HepG2 (cell line): ENCODE measurements around the gene MS4A13. TPM values are rescaled to one million over a fixed set of nuclear protein-coding genes. Genes with fewer than 3 reads are reported as not detected.

Experiments
- ATAC-seq: fragments of 200-7000 bp; cut with Tn5 transposase; 3 replicates; pipeline ENCODE4 v1.9.1; 2020; ENCODE audit warnings: mild to moderate bottlenecking, moderate library complexity
- BruUV-seq: library from RNA; stranded (reverse); fragments of 400-500 nt; replicated peaks from 2 replicates; lab custom pipeline; 2021; lab: Mats Ljungman, UMichigan
- CTCF ChIA-PET: fragments of 300-600 bp; formaldehyde crosslinking; extraction: SDS; loops from one replicate; lab custom pipeline; 2021; ENCODE audit warnings: low total read pairs, inconsistent platforms, low intra/inter-chr PET ratio; lab: Yijun Ruan, JAX
- POLR2A ChIA-PET: fragments of 350-600 bp; sonication (Branson Sonifier 250); formaldehyde crosslinking; loops from one replicate; lab custom pipeline; 2020; ENCODE audit warnings: antibody characterized with exemption, inconsistent platforms; lab: Yijun Ruan, JAX
- DNase-seq: peaks from one replicate; pipeline ENCODE4 v3.0.0-alpha.2; 2015; ENCODE audit warnings: low spot score
- FAIRE-seq: peaks from 3 replicates; lab custom pipeline; 2011; peaks lifted over from hg19 to GRCh38; lab: Jason Lieb, UNC
- H2AFZ ChIP-seq: one replicate; pipeline ENCODE4 v1.6.1; 2011; ENCODE audit warnings: low read length, inconsistent platforms
- H3K27ac ChIP-seq: fragments of 300-600 bp; 3 replicates; pipeline ENCODE4 v1.8.0; 2011; ENCODE audit warnings: mixed run types, mild to moderate bottlenecking, mixed read lengths, low read length, inconsistent platforms; ENCODE audit not compliant: insufficient read depth; ENCODE audit errors: extremely low read length
- H3K27me3 ChIP-seq, 2 experiments: fragments of 200-600 bp in 1 of 2; 2 replicates in 1 of 2; 3 replicates in 1 of 2; pipeline versions ENCODE4 v1.6.0 to v1.8.0; 2011; ENCODE audit warnings: low read length in 2 of 2, mild to moderate bottlenecking in 2 of 2, moderate library complexity in 2 of 2, inconsistent platforms in 1 of 2; ENCODE audit not compliant: insufficient read depth in 2 of 2, control insufficient read depth in 1 of 2
- H3K36me3 ChIP-seq, 2 experiments: fragments of 200-600 bp in 1 of 2; replicated peaks in 1 of 2; 2 replicates in 1 of 2; 3 replicates in 1 of 2; pipeline versions ENCODE4 v1.5.1 to v1.8.0; 2011; ENCODE audit warnings: low read length in 2 of 2, inconsistent platforms in 1 of 2; ENCODE audit not compliant: insufficient read depth in 2 of 2, control insufficient read depth in 1 of 2
- H3K4me1 ChIP-seq: 2 replicates; pipeline ENCODE4 v1.5.1; 2012; ENCODE audit warnings: low read length, inconsistent platforms; ENCODE audit not compliant: insufficient read depth
- H3K4me2 ChIP-seq: 2 replicates; pipeline ENCODE4 v1.6.0; 2011; ENCODE audit warnings: low read depth, low read length, inconsistent platforms
- H3K4me3 ChIP-seq, 3 experiments: fragments of 200-600 bp in 1 of 3; sonication (generic), shearing (Covaris generic) in 1 of 3; replicated peaks in 1 of 3; 2 replicates each; pipeline ENCODE4 v1.5.1; 2011 to 2016; ENCODE audit warnings: low read length in 3 of 3, inconsistent platforms in 2 of 3, low read depth in 2 of 3, mild to moderate bottlenecking in 2 of 3, control low read depth in 1 of 3, mixed read lengths in 1 of 3; ENCODE audit not compliant: insufficient read depth in 1 of 3
- H3K79me2 ChIP-seq: one replicate; pipeline ENCODE4 v1.6.1; 2011; ENCODE audit warnings: low read length, inconsistent platforms; ENCODE audit not compliant: insufficient read depth
- H3K9ac ChIP-seq: 2 replicates; pipeline ENCODE4 v1.6.0; 2011; ENCODE audit warnings: mild to moderate bottlenecking, low read depth, low read length, inconsistent platforms; ENCODE audit not compliant: insufficient read depth
- H3K9me3 ChIP-seq: 2 replicates; pipeline ENCODE4 v1.5.1; 2012; ENCODE audit warnings: mild to moderate bottlenecking, low read length
- H4K20me1 ChIP-seq: 2 replicates; pipeline ENCODE4 v1.6.0; 2011; ENCODE audit warnings: inconsistent platforms, mild to moderate bottlenecking, low read length, moderate library complexity; ENCODE audit not compliant: insufficient read depth
- HOXA7 ChIP-seq: sonication (generic); formaldehyde crosslinking; IDR thresholded peaks from 2 replicates; pipeline ENCODE4 v1.8.1; 2022; ENCODE audit warnings: mild to moderate bottlenecking, missing genetic modification reagents, moderate library complexity
- KLF15 ChIP-seq: sonication (generic); formaldehyde crosslinking; IDR thresholded peaks from 2 replicates; pipeline ENCODE4 v1.8.1; 2023; ENCODE audit warnings: borderline replicate concordance, mild to moderate bottlenecking, inconsistent platforms, missing genetic modification reagents, mixed read lengths
- KMT2B ChIP-seq: IDR thresholded peaks from 2 replicates; pipeline ENCODE4 v1.6.1; 2016; ENCODE audit warnings: missing genetic modification reagents, missing compliant biosample characterization
- LCORL ChIP-seq, 2 experiments: fragments of 450-650 bp in 1 of 2; sonication (generic) in 1 of 2; formaldehyde crosslinking in 1 of 2; IDR thresholded peaks; 2 replicates each; pipeline versions ENCODE4 v1.5.0 to v1.6.1; 2017 to 2020; ENCODE audit warnings: antibody characterized with exemption in 1 of 2, missing genetic modification reagents in 1 of 2
- MATR3 ChIP-seq: sonication (generic); formaldehyde crosslinking; IDR thresholded peaks from 2 replicates; pipeline ENCODE4 v1.4.0; 2020; ENCODE audit warnings: missing genetic modification reagents
- MEF2D ChIP-seq: sonication (generic); formaldehyde crosslinking; IDR thresholded peaks from 2 replicates; pipeline ENCODE4 v1.5.1; 2020; ENCODE audit warnings: mild to moderate bottlenecking, missing genetic modification reagents
- ONECUT2 ChIP-seq: sonication (generic); formaldehyde crosslinking; IDR thresholded peaks from 2 replicates; pipeline ENCODE4 v1.4.0; 2020; ENCODE audit warnings: missing genetic modification reagents
- PBX3 ChIP-seq: sonication (generic); formaldehyde crosslinking; IDR thresholded peaks from 2 replicates; pipeline ENCODE4 v1.8.1; 2023; ENCODE audit warnings: missing genetic modification reagents, inconsistent platforms, borderline replicate concordance
- SPEN ChIP-seq: sonication (generic); formaldehyde crosslinking; IDR thresholded peaks from 2 replicates; pipeline ENCODE4 v1.5.1; 2020; ENCODE audit warnings: low read depth, mild to moderate bottlenecking, missing genetic modification reagents
- ZKSCAN8 ChIP-seq: IDR thresholded peaks from 2 replicates; pipeline ENCODE4 v1.6.1; 2016; ENCODE audit warnings: borderline replicate concordance, missing genetic modification reagents, missing compliant biosample characterization
- ZNF691 ChIP-seq: sonication (generic); formaldehyde crosslinking; IDR thresholded peaks from 2 replicates; pipeline ENCODE4 v1.4.0; 2020; ENCODE audit warnings: missing genetic modification reagents, low read depth, mild to moderate bottlenecking, borderline replicate concordance
- WGBS: methylation state at CpG from one replicate; pipeline ENCODE4 v1.1.6; 2017; ENCODE audit warnings: low lambda C conversion rate; 5-methylcytosine and 5-hydroxymethylcytosine counted together
- in situ Hi-C: cut with HindIII; loops from 2 replicates; pipeline ENCODE4 v1.10.0; 2017; ENCODE audit warnings: low pct_unique_long_range_greater_than_20kb; ENCODE audit not compliant: extremely low pct_ligation_motif_present
- intact Hi-C: fragments of 100-400 bp; cut with micrococcal nuclease; formaldehyde crosslinking; loops from one replicate; pipeline ENCODE4 v1.10.0; 2022; ENCODE audit not compliant: unreplicated experiment
- polyA plus RNA-seq, 8 experiments: library from polyadenylated mRNA; depleted of rRNA in 3 of 8; stranded (reverse) in 7 of 8; unstranded in 1 of 8; fragments of >200 nt; fragmentation: Illumina TruSeq in 4 of 8; extraction: Trizol in 4 of 8; gene quantifications; 2 replicates each; pipeline versions ENCODE4 v1.2.1 to v1.2.3, GENCODE V29; 2011 to 2016; ENCODE audit warnings: low read depth in 4 of 8, missing spikeins in 1 of 8, mixed read lengths in 1 of 8; ENCODE audit not compliant: insufficient read depth in 1 of 8
- total RNA-seq, 5 experiments: library from RNA; depleted of rRNA; stranded (reverse); fragments of >200 nt; fragmentation: Illumina TruSeq; extraction: Trizol; gene quantifications; 2 replicates each; pipeline ENCODE4 v1.2.3, GENCODE V29; 2016; ENCODE audit warnings: low read depth in 1 of 5
- TF ChIP-seq, protein P1 (sequence below): sonication (generic); formaldehyde crosslinking; IDR thresholded peaks from 2 replicates; pipeline ENCODE4 v1.5.1; 2020; ENCODE audit warnings: mild to moderate bottlenecking, missing genetic modification reagents, moderate library complexity
- TF ChIP-seq, protein P2 (sequence below): IDR thresholded peaks from 2 replicates; pipeline ENCODE4 v1.6.1; 2016; ENCODE audit warnings: mild to moderate bottlenecking

The MS4A13 gene
- total and polyA plus RNA-seq, 2 of the 13 experiments (the other 11 are each of a cell fraction or from before 2014, with no cell fraction given): not detected

DNA sequence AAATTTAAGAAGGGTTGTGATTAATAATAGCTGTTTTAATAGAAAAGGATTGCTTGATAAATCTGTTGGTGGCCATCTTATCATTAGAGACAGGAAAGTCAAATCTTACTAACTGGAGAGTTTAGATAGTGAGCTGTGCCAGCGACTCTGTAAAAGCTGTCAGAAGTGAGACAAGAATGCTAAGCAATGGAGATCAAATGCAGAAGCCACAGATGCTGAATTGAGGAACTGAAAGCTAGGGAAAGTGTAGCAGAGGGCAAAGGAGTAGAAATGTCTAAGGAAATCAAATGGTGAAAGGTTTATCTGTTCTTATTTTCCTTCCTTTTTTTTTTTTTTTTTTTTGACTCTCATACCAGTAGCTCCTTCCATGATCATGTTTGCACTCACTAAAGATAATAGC is 13.7 kb downstream of the MS4A13 start:
- H3K4me3 ChIP-seq: no peak overlapping the region
- H3K36me3 ChIP-seq: no peaks in the 10 kb centered on the region
- no peak for FAIRE-seq
- POLR2A ChIA-PET: no interaction called here
- no peaks in the 10 kb centered on the region for H3K79me2 ChIP-seq
- TF ChIP-seq LCORL (IDR thresholded peaks at IDR 0.05): no peak
- TF ChIP-seq LCORL (CRISPR knock-in tag; IDR thresholded peaks at IDR 0.05): no peak
- TF ChIP-seq, protein P1, sequence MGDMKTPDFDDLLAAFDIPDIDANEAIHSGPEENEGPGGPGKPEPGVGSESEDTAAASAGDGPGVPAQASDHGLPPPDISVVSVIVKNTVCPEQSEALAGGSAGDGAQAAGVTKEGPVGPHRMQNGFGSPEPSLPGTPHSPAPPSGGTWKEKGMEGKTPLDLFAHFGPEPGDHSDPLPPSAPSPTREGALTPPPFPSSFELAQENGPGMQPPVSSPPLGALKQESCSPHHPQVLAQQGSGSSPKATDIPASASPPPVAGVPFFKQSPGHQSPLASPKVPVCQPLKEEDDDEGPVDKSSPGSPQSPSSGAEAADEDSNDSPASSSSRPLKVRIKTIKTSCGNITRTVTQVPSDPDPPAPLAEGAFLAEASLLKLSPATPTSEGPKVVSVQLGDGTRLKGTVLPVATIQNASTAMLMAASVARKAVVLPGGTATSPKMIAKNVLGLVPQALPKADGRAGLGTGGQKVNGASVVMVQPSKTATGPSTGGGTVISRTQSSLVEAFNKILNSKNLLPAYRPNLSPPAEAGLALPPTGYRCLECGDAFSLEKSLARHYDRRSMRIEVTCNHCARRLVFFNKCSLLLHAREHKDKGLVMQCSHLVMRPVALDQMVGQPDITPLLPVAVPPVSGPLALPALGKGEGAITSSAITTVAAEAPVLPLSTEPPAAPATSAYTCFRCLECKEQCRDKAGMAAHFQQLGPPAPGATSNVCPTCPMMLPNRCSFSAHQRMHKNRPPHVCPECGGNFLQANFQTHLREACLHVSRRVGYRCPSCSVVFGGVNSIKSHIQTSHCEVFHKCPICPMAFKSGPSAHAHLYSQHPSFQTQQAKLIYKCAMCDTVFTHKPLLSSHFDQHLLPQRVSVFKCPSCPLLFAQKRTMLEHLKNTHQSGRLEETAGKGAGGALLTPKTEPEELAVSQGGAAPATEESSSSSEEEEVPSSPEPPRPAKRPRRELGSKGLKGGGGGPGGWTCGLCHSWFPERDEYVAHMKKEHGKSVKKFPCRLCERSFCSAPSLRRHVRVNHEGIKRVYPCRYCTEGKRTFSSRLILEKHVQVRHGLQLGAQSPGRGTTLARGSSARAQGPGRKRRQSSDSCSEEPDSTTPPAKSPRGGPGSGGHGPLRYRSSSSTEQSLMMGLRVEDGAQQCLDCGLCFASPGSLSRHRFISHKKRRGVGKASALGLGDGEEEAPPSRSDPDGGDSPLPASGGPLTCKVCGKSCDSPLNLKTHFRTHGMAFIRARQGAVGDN: no peak
- no peak for TF ChIP-seq PBX3
- no peak for TF ChIP-seq HOXA7 (CRISPR knock-in tag)
- TF ChIP-seq ZNF691 (CRISPR knock-in tag): no peak
- TF ChIP-seq MEF2D (CRISPR knock-in tag): no peak
- no peak for TF ChIP-seq SPEN (CRISPR knock-in tag)
- no peak for TF ChIP-seq ZKSCAN8
- TF ChIP-seq, protein P2, sequence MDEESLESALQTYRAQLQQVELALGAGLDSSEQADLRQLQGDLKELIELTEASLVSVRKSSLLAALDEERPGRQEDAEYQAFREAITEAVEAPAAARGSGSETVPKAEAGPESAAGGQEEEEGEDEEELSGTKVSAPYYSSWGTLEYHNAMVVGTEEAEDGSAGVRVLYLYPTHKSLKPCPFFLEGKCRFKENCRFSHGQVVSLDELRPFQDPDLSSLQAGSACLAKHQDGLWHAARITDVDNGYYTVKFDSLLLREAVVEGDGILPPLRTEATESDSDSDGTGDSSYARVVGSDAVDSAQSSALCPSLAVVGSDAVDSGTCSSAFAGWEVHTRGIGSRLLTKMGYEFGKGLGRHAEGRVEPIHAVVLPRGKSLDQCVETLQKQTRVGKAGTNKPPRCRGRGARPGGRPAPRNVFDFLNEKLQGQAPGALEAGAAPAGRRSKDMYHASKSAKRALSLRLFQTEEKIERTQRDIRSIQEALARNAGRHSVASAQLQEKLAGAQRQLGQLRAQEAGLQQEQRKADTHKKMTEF: no peak
- TF ChIP-seq MATR3 (CRISPR knock-in tag): no peak
- no peak for TF ChIP-seq KMT2B (CRISPR knock-in tag)
- TF ChIP-seq ONECUT2 (CRISPR knock-in tag): no peak
- TF ChIP-seq KLF15: no peak
- H4K20me1 ChIP-seq: no peaks in the 10 kb centered on the region
- intact Hi-C loops: no loop called here
- no peaks in the 10 kb centered on the region for H3K27me3 ChIP-seq
- no TSS peak for BruUV-seq
- no peak overlapping the region for H3K27ac ChIP-seq
- no peaks in the 10 kb centered on the region for H3K9me3 ChIP-seq
- H2AFZ ChIP-seq: no peak overlapping the region
- in situ Hi-C loops: no loop called here
- CTCF ChIA-PET: no interaction called here
- H3K4me2 ChIP-seq: no peak overlapping the region
- ATAC-seq: no peak
- 0% methylated on average over 1 of the region's 1 CpG for WGBS
- DNase-seq: no peak
- H3K4me1 ChIP-seq: no peaks in the 10 kb centered on the region
- no peak overlapping the region for H3K9ac ChIP-seq
